Aorta (tissue), 5 donors: Measurements from ENCODE around the gene OOSP2. TPM values are rescaled to one million over a fixed set of nuclear protein-coding genes. Genes with fewer than 3 reads are reported as not detected.

Experiments used
- ATAC-seq: fragments of 200-7000 bp; cut with Tn5 transposase; one replicate; pipeline ENCODE4 v1.9.1; 2022; ENCODE audit warnings: moderate library complexity; ENCODE audit not compliant: low FRiP score
- DNase-seq, 2 donors: peaks; one replicate each; pipeline ENCODE4 v3.0.0-alpha.2; 2020
- H3K27ac ChIP-seq, 2 donors: one replicate each; pipeline ENCODE4 v1.5.1; 2013; ENCODE audit warnings: low read length in 2 of 2, mild to moderate bottlenecking in 2 of 2, moderate library complexity in 2 of 2, control low read depth in 1 of 2, inconsistent platforms in 1 of 2, low read depth in 1 of 2
- H3K27me3 ChIP-seq, 2 donors: one replicate each; pipeline ENCODE4 v1.6.1; 2013; ENCODE audit warnings: control low read depth in 1 of 2, low read length in 1 of 2, mild to moderate bottlenecking in 1 of 2, moderate library complexity in 1 of 2; ENCODE audit not compliant: insufficient read depth in 2 of 2, control insufficient read depth in 1 of 2
- H3K36me3 ChIP-seq, 2 donors: one replicate each; pipeline ENCODE4 v1.6.1; 2013; ENCODE audit warnings: control low read depth in 1 of 2, low read length in 1 of 2, mild to moderate bottlenecking in 1 of 2; ENCODE audit not compliant: insufficient read depth in 2 of 2, control insufficient read depth in 1 of 2
- H3K4me1 ChIP-seq, 2 donors: one replicate each; pipeline ENCODE4 v1.6.1; 2013; ENCODE audit warnings: low read length in 2 of 2, control low read depth in 1 of 2, mild to moderate bottlenecking in 1 of 2, moderate library complexity in 1 of 2; ENCODE audit not compliant: insufficient read depth in 2 of 2, control insufficient read depth in 1 of 2
- H3K4me3 ChIP-seq, 2 donors: one replicate each; pipeline ENCODE4 v1.5.1; 2013; ENCODE audit warnings: low read length in 2 of 2, control low read depth in 1 of 2, mild to moderate bottlenecking in 1 of 2
- H3K9me3 ChIP-seq: one replicate; pipeline ENCODE4 v1.6.1; 2013; ENCODE audit warnings: mild to moderate bottlenecking, low read length; ENCODE audit not compliant: control insufficient read depth
- WGBS, 2 donors: extraction: QIAGEN DNeasy Blood & Tissue Kit; methylation state at CpG; one replicate each; pipeline ENCODE4 v1.1.7; 2013; 5-methylcytosine and 5-hydroxymethylcytosine counted together
- intact Hi-C, 2 donors: fragments of 100-400 bp; cut with DNase I; formaldehyde crosslinking; loops; one replicate each; pipeline versions ENCODE4 v1.14.2 to v1.15.0; 2022
- polyA plus RNA-seq, 2 donors: library from polyadenylated mRNA; stranded (reverse); fragments of 200-250 nt; gene quantifications; one replicate each; pipeline ENCODE4 v1.2.3, GENCODE V29; 2013
- total RNA-seq, 2 donors: library from RNA; stranded (reverse); fragmentation: NEBNext Ultra II Directional; extraction: Animal tissue kit (Norgen Biotek cat#: 25700); gene quantifications; one replicate each; pipeline ENCODE4 v1.2.1, GENCODE V29; 2021
- donor health status: healthy with polysubstance abuse.
- donor health status: Bipolar disorder and iron deficiency.
- donor health status: DM: no; HTN: no; CAD: no.
- donor health status: DM: no; HTN: no; CAD: no.
- donor health status: DM: yes; HTN: yes; CAD: no.

The OOSP2 gene
- total and polyA plus RNA-seq, 4 donors = not detected

- Histone ChIP-seq H3K9me3 (no peaks in the 10 kb centered on the region), H3K4me1 (no peaks in the 10 kb centered on the region), H3K4me3 (no peak within 1 kb of the TSS), H3K36me3 (no peaks in the 10 kb centered on the region), H3K27ac (no peak within 1 kb of the TSS), H3K27me3 (no peaks in the 10 kb centered on the region)
- 83% methylated on average over 1 of the region's 1 CpG for WGBS, 2 donors
- DNase-seq = no peak
- no peak for ATAC-seq
- intact Hi-C loops = no loop called here
Observed at GRCh38 chr11:60088364-60088763, 48.2 kb downstream of the OOSP2 start, which contains the start of gene MS4A2. Gene MS4A2, plus strand, starts transcription at chr11:60088664. Its CDS starts 102 bp downstream, at chr11:60088766.

- WGBS, 2 donors = 66 to 67% methylated on average over 4 of the region's 4 CpGs
- ATAC-seq (no peak), DNase-seq (no peak)
- Histone ChIP-seq H3K27me3 (no peaks in the 10 kb centered on the region), H3K36me3 (no peaks in the 10 kb centered on the region), H3K4me1 (no peaks in the 10 kb centered on the region), H3K27ac (no peak overlapping the region), H3K9me3 (no peaks in the 10 kb centered on the region), H3K4me3 (no peak overlapping the region)
- intact Hi-C loops = no loop called here
Observed at GRCh38 chr11:60095477-60096120, 55.4 kb downstream of the OOSP2 start.

- Histone ChIP-seq H3K36me3 (no peaks in the 10 kb centered on the region), H3K9me3 (no peaks in the 10 kb centered on the region), H3K27me3 (no peaks in the 10 kb centered on the region), H3K4me3 (no peak overlapping the region), H3K27ac (no peak overlapping the region), H3K4me1 (no peaks in the 10 kb centered on the region)
- ATAC-seq (no peak), DNase-seq (no peak)
- 94 to 98% methylated on average over 1 of the region's 1 CpG for WGBS, 2 donors
- intact Hi-C loops = no loop called here
Observed at GRCh38 chr11:60097189-60097588, 57.0 kb downstream of the OOSP2 start.

Other genes with a start within 250 kb of the OOSP2 start
- 10 to 100 TPM; 25.3 to 29.1 TPM for gene MRPL16, start 229.6 kb upstream of the OOSP2 start, total RNA-seq
- 10 to 100 TPM; 25.0 to 46.5 TPM for gene MRPL16, start 229.6 kb upstream of the OOSP2 start, polyA plus RNA-seq
- not detected for gene CBLIF, start 194.9 kb upstream of the OOSP2 start, total RNA-seq
- under 1 TPM in 1 of 2 donors, not detected in 1; 0.05 TPM for gene CBLIF, start 194.9 kb upstream of the OOSP2 start, polyA plus RNA-seq
- not detected for gene TCN1, start 173.9 kb upstream of the OOSP2 start, total RNA-seq
- gene TCN1, start 173.9 kb upstream of the OOSP2 start, polyA plus RNA-seq = not detected
- gene OOSP3, start 161.6 kb upstream of the OOSP2 start, total RNA-seq = not detected
- gene OOSP3, start 161.6 kb upstream of the OOSP2 start, polyA plus RNA-seq = not detected
- not detected for gene OOSP1, start 102.0 kb upstream of the OOSP2 start, total RNA-seq
- gene OOSP1, start 102.0 kb upstream of the OOSP2 start, polyA plus RNA-seq = not detected
- not detected for gene OOSP4A, start 76.4 kb upstream of the OOSP2 start, total RNA-seq
- gene OOSP4A, start 76.4 kb upstream of the OOSP2 start, polyA plus RNA-seq = not detected
- gene OOSP4B, start 23.2 kb upstream of the OOSP2 start, total RNA-seq = not detected
- not detected for gene OOSP4B, start 23.2 kb upstream of the OOSP2 start, polyA plus RNA-seq
- gene MS4A3, start 16.3 kb downstream of the OOSP2 start, total RNA-seq = not detected
- not detected for gene MS4A3, start 16.3 kb downstream of the OOSP2 start, polyA plus RNA-seq
- 1 to 10 TPM in 1 of 2 donors, under 1 TPM in 1; 0.55 to 8.2 TPM for gene MS4A2, start 48.3 kb downstream of the OOSP2 start, total RNA-seq
- 1 to 10 TPM in 1 of 2 donors, under 1 TPM in 1; 0.51 to 2.5 TPM for gene MS4A2, start 48.3 kb downstream of the OOSP2 start, polyA plus RNA-seq
- 100 to 1,000 TPM in 1 of 2 donors, 10 to 100 TPM in 1; 76.9 to 214 TPM for gene MS4A6A, start 142.7 kb downstream of the OOSP2 start, total RNA-seq
- gene MS4A6A, start 142.7 kb downstream of the OOSP2 start, polyA plus RNA-seq = 100 to 1,000 TPM in 1 of 2 donors, 10 to 100 TPM in 1; 22.5 to 130 TPM
- gene MS4A4E, start 202.7 kb downstream of the OOSP2 start, total RNA-seq = 10 to 100 TPM in 1 of 2 donors, 1 to 10 TPM in 1; 1.0 to 15.5 TPM
- gene MS4A4E, start 202.7 kb downstream of the OOSP2 start, polyA plus RNA-seq = 1 to 10 TPM in 1 of 2 donors, not detected in 1; 1.0 TPM
- gene MS4A4A, start 240.3 kb downstream of the OOSP2 start, total RNA-seq = 10 to 100 TPM; 32.0 to 67.0 TPM
- 10 to 100 TPM in 1 of 2 donors, 1 to 10 TPM in 1; 3.9 to 42.8 TPM for gene MS4A4A, start 240.3 kb downstream of the OOSP2 start, polyA plus RNA-seq